Activated T-helper 17 cell treated with anti-CD3 and anti-CD28 coated beads, Interleukin-2, amount 50 U/mL, for 72 hours (primary cell): ENCODE data around the gene HERC3. TPM values are rescaled to one million over a fixed set of nuclear protein-coding genes. Genes with fewer than 3 reads are reported as not detected.

Experiments
- ATAC-seq: fragments of 150-1000 bp; cut with Tn5 transposase; replicated peaks from 2 replicates; pipeline ENCODE4 v1.10.0; 2021; ENCODE audit warnings: mild to moderate bottlenecking, moderate library complexity
- H3K27ac Mint-ChIP-seq: one replicate; pipeline ENCODE4 v1.8.0; 2022; ENCODE audit warnings: mixed read lengths
- H3K27me3 Mint-ChIP-seq: one replicate; pipeline ENCODE4 v1.8.0; 2022; ENCODE audit warnings: mixed read lengths
- H3K36me3 Mint-ChIP-seq: one replicate; pipeline ENCODE4 v1.8.0; 2022; ENCODE audit warnings: low read depth, mild to moderate bottlenecking, mixed read lengths
- H3K4me1 Mint-ChIP-seq: one replicate; pipeline ENCODE4 v1.8.0; 2022; ENCODE audit warnings: mixed read lengths
- H3K4me3 Mint-ChIP-seq: one replicate; pipeline ENCODE4 v1.8.0; 2022; ENCODE audit warnings: mild to moderate bottlenecking, mixed read lengths
- H3K9me3 Mint-ChIP-seq: one replicate; pipeline ENCODE4 v1.8.0; 2022; ENCODE audit warnings: mixed read lengths
- total RNA-seq, 2 donors: library from RNA; stranded (reverse); gene quantifications; one replicate each; pipeline ENCODE4 v1.2.3, GENCODE V29; 2022

Gene HERC3
- total RNA-seq, result 100 to 1,000 TPM in 1 of 2 donors, 10 to 100 TPM in 1; 31.6 to 159 TPM

GRCh38 chr4:88591787-88592599 is at the start of gene HERC3:
Gene HERC3, plus strand, starts transcription at chr4:88592480. Its CDS starts 13,344 bp downstream, at chr4:88605824.
- Mint-ChIP-seq H3K27me3 (no peaks in the 10 kb centered on the region), H3K4me1 (peaks cover 23% of the 10 kb centered on the region), H3K9me3 (no peaks in the 10 kb centered on the region), H3K27ac (peak within 1 kb of the TSS; percentile 93), H3K36me3 (peaks cover 46% of the 10 kb centered on the region), H3K4me3 (peak within 1 kb of the TSS; percentile 96)
- ATAC-seq, result peak; percentile 88

- Mint-ChIP-seq H3K9me3 (no peaks in the 10 kb centered on the region), H3K36me3 (no peaks in the 10 kb centered on the region), H3K27me3 (no peaks in the 10 kb centered on the region), H3K4me3 (no peak overlapping the region), H3K27ac (no peak overlapping the region), H3K4me1 (no peaks in the 10 kb centered on the region)
- ATAC-seq, result no peak
Measured at GRCh38 chr4:88549815-88550214, 42.5 kb upstream of the HERC3 start.

- H3K4me1 Mint-ChIP-seq, result no peaks in the 10 kb centered on the region
- no peak for ATAC-seq
- H3K9me3 Mint-ChIP-seq, result no peaks in the 10 kb centered on the region
- H3K27me3 Mint-ChIP-seq, result peaks cover 5% of the 10 kb centered on the region
- H3K4me3 Mint-ChIP-seq, result no peak overlapping the region
- no peak overlapping the region for H3K27ac Mint-ChIP-seq
- no peaks in the 10 kb centered on the region for H3K36me3 Mint-ChIP-seq
Measured at GRCh38 chr4:88567591-88567990, 24.7 kb upstream of the HERC3 start.

- Mint-ChIP-seq H3K27me3 (peaks cover 5% of the 10 kb centered on the region), H3K4me1 (no peaks in the 10 kb centered on the region), H3K27ac (no peak overlapping the region), H3K4me3 (no peak overlapping the region), H3K36me3 (no peaks in the 10 kb centered on the region), H3K9me3 (no peaks in the 10 kb centered on the region)
- no peak for ATAC-seq
Measured at GRCh38 chr4:88570001-88570400, 22.3 kb upstream of the HERC3 start.

GRCh38 chr4:88573276-88573980 is 18.9 kb upstream of the HERC3 start:
- Mint-ChIP-seq H3K9me3 (no peaks in the 10 kb centered on the region), H3K36me3 (no peaks in the 10 kb centered on the region), H3K27ac (no peak overlapping the region), H3K4me3 (no peak overlapping the region), H3K27me3 (no peaks in the 10 kb centered on the region), H3K4me1 (no peaks in the 10 kb centered on the region)
- no peak for ATAC-seq

GRCh38 chr4:88573995-88574394 is 18.3 kb upstream of the HERC3 start:
- no peak for ATAC-seq
- Mint-ChIP-seq H3K36me3 (no peaks in the 10 kb centered on the region), H3K27me3 (no peaks in the 10 kb centered on the region)

GRCh38 chr4:88575186-88575585 is 17.1 kb upstream of the HERC3 start:
- Mint-ChIP-seq H3K4me3 (no peak overlapping the region), H3K27ac (no peak overlapping the region)

More at GRCh38 chr4:88573995-88574394, 18.3 kb upstream of the HERC3 start:
- Mint-ChIP-seq H3K27ac (no peak overlapping the region), H3K4me1 (no peaks in the 10 kb centered on the region), H3K9me3 (no peaks in the 10 kb centered on the region), H3K4me3 (no peak overlapping the region)

GRCh38 chr4:88582493-88582892 is 9.8 kb upstream of the HERC3 start:
- no peaks in the 10 kb centered on the region for H3K27me3 Mint-ChIP-seq
- no peaks in the 10 kb centered on the region for H3K36me3 Mint-ChIP-seq
- H3K4me1 Mint-ChIP-seq, result peaks cover 5% of the 10 kb centered on the region
- no peak overlapping the region for H3K4me3 Mint-ChIP-seq
- ATAC-seq, result no peak
- no peaks in the 10 kb centered on the region for H3K9me3 Mint-ChIP-seq
- no peak overlapping the region for H3K27ac Mint-ChIP-seq

More at GRCh38 chr4:88575186-88575585, 17.1 kb upstream of the HERC3 start:
- Mint-ChIP-seq H3K27me3 (no peaks in the 10 kb centered on the region), H3K4me1 (no peaks in the 10 kb centered on the region), H3K9me3 (no peaks in the 10 kb centered on the region), H3K36me3 (no peaks in the 10 kb centered on the region)
- ATAC-seq, result no peak

GRCh38 chr4:88583631-88584470 is 8.4 kb upstream of the HERC3 start:
- no peaks in the 10 kb centered on the region for H3K27me3 Mint-ChIP-seq
- no peaks in the 10 kb centered on the region for H3K36me3 Mint-ChIP-seq
- peak overlapping the region; percentile 25 for H3K27ac Mint-ChIP-seq
- no peak overlapping the region for H3K4me3 Mint-ChIP-seq
- H3K4me1 Mint-ChIP-seq, result peaks cover 5% of the 10 kb centered on the region
- H3K9me3 Mint-ChIP-seq, result no peaks in the 10 kb centered on the region
- ATAC-seq, result peak; percentile 42

- Mint-ChIP-seq H3K36me3 (no peaks in the 10 kb centered on the region), H3K27ac (peak overlapping the region; percentile 25), H3K27me3 (no peaks in the 10 kb centered on the region), H3K4me1 (peaks cover 5% of the 10 kb centered on the region), H3K9me3 (no peaks in the 10 kb centered on the region), H3K4me3 (no peak overlapping the region)
- no peak for ATAC-seq
Measured at GRCh38 chr4:88584471-88584900, 7.8 kb upstream of the HERC3 start.

GRCh38 chr4:88585917-88586316 is 6.4 kb upstream of the HERC3 start:
- no peaks in the 10 kb centered on the region for H3K27me3 Mint-ChIP-seq
- no peaks in the 10 kb centered on the region for H3K9me3 Mint-ChIP-seq
- H3K27ac Mint-ChIP-seq, result no peak overlapping the region
- H3K4me3 Mint-ChIP-seq, result no peak overlapping the region
- H3K4me1 Mint-ChIP-seq, result peaks cover 5% of the 10 kb centered on the region
- H3K36me3 Mint-ChIP-seq, result no peaks in the 10 kb centered on the region
- no peak for ATAC-seq

GRCh38 chr4:88587306-88587705 is 5.0 kb upstream of the HERC3 start:
- Mint-ChIP-seq H3K27ac (no peak overlapping the region), H3K36me3 (peaks cover 6% of the 10 kb centered on the region), H3K4me1 (peaks cover 5% of the 10 kb centered on the region), H3K4me3 (no peak overlapping the region), H3K27me3 (no peaks in the 10 kb centered on the region), H3K9me3 (no peaks in the 10 kb centered on the region)
- ATAC-seq, result no peak

GRCh38 chr4:88592600-88593448 is 544 bp downstream of the HERC3 start:
- H3K4me3 Mint-ChIP-seq, result peak overlapping the region; percentile 96
- no peaks in the 10 kb centered on the region for H3K27me3 Mint-ChIP-seq
- peaks cover 54% of the 10 kb centered on the region for H3K36me3 Mint-ChIP-seq

More at GRCh38 chr4:88592600-88593448, 544 bp downstream of the HERC3 start:
- ATAC-seq, result peak; percentile 85
- Mint-ChIP-seq H3K4me1 (peaks cover 29% of the 10 kb centered on the region), H3K9me3 (no peaks in the 10 kb centered on the region), H3K27ac (peak overlapping the region; percentile 93)
